ENCODE results near the gene DAZL.

DAZL gene

DNA sequence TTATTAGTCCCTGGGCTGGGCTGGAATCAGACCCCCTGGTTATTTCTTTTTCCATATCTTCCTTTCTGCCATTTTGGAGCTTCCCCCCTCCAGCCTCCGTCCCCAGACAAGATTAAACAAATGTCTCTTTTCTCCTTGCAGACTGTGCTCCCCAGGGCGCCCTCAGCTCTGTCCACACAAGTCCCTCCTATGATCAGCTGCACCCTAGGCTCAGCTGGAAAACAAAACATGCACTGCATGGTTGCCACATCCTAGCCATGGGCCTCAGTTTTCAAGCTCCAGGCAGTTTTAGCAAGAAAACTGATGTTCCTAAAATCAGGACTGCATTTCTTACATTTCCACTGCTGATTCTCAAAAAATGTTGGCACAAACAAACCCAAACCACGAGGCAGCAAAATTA lies 68.2 kb downstream of the DAZL start:
- TF ChIP-seq, protein P1, sequence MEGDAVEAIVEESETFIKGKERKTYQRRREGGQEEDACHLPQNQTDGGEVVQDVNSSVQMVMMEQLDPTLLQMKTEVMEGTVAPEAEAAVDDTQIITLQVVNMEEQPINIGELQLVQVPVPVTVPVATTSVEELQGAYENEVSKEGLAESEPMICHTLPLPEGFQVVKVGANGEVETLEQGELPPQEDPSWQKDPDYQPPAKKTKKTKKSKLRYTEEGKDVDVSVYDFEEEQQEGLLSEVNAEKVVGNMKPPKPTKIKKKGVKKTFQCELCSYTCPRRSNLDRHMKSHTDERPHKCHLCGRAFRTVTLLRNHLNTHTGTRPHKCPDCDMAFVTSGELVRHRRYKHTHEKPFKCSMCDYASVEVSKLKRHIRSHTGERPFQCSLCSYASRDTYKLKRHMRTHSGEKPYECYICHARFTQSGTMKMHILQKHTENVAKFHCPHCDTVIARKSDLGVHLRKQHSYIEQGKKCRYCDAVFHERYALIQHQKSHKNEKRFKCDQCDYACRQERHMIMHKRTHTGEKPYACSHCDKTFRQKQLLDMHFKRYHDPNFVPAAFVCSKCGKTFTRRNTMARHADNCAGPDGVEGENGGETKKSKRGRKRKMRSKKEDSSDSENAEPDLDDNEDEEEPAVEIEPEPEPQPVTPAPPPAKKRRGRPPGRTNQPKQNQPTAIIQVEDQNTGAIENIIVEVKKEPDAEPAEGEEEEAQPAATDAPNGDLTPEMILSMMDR (IDR thresholded peaks at IDR 0.05; ENCODE audit: insufficient read depth, low read length, poor library complexity, severe bottlenecking): no peak
- no peak for DNase-seq (ENCODE audit: extremely low read depth, insufficient read length)
- Histone ChIP-seq H3K36me3 (ENCODE audit: control insufficient read depth, insufficient read depth, low read length) (no peaks in the 10 kb centered on the region), H3K27me3 (replicated peaks; ENCODE audit: control insufficient read depth, insufficient read depth, low read length) (peaks cover 2% of the 10 kb centered on the region; the same call in 1 of the 2 replicates), H3K4me3 (replicated peaks; ENCODE audit: low read depth, low read length) (no peak overlapping the region)
